OCI-LY7 (cell line): ENCODE measurements around the gene CHEK1. TPM values are rescaled to one million over a fixed set of nuclear protein-coding genes. Genes with fewer than 3 reads are reported as not detected.

Experiments
- BruUV-seq: library from RNA; stranded (reverse); fragments of 400-500 nt; replicated peaks from 2 replicates; lab custom pipeline; 2021; lab: Mats Ljungman, UMichigan
- CTCF ChIA-PET: fragments of 300-600 bp; sonication (Branson Sonifier 250); formaldehyde crosslinking; loops from one replicate; lab custom pipeline; 2022; ENCODE audit warnings: antibody characterized with exemption; ENCODE audit not compliant: unreplicated experiment; lab: Charles Lee
- POLR2A ChIA-PET: fragments of 300-600 bp; sonication (Branson Sonifier 250); formaldehyde crosslinking; loops from one replicate; lab custom pipeline; 2022; ENCODE audit warnings: antibody characterized with exemption; lab: Charles Lee
- DNase-seq: peaks from one replicate; pipeline ENCODE4 v3.0.0-alpha.2; 2015; ENCODE audit warnings: low spot score
- H2AFZ ChIP-seq: fragments of 200-600 bp; sonication (generic), shearing (Covaris generic); 2 replicates; pipeline ENCODE4 v1.6.1; 2014; ENCODE audit warnings: mild to moderate bottlenecking, antibody characterized with exemption, low read length, moderate library complexity
- H3K27ac ChIP-seq: fragments of 200-600 bp; sonication (generic); 2 replicates; pipeline ENCODE4 v1.5.1; 2014; ENCODE audit warnings: mixed run types, low read depth, mild to moderate bottlenecking, moderate library complexity, low read length, inconsistent platforms; ENCODE audit not compliant: poor library complexity, severe bottlenecking
- H3K36me3 ChIP-seq: fragments of 200-600 bp; sonication (generic); 2 replicates; pipeline ENCODE4 v1.6.1; 2014; ENCODE audit warnings: mild to moderate bottlenecking, antibody characterized with exemption, low read length, moderate library complexity, mixed read lengths; ENCODE audit not compliant: insufficient read depth
- H3K4me1 ChIP-seq: fragments of 200-600 bp; sonication (generic); 2 replicates; pipeline ENCODE4 v1.5.1; 2014; ENCODE audit warnings: mild to moderate bottlenecking, low read length; ENCODE audit not compliant: insufficient read depth, poor library complexity, severe bottlenecking
- H3K4me2 ChIP-seq: fragments of 200-600 bp; sonication (generic); 2 replicates; pipeline ENCODE4 v1.6.1; 2014; ENCODE audit warnings: mild to moderate bottlenecking, low read length
- H3K4me3 ChIP-seq: fragments of 200-600 bp; sonication (generic); 2 replicates; pipeline ENCODE4 v1.5.1; 2014; ENCODE audit warnings: mild to moderate bottlenecking, low read depth, low read length; ENCODE audit not compliant: poor library complexity, severe bottlenecking
- H3K79me2 ChIP-seq: fragments of 200-600 bp; sonication (generic); 2 replicates; pipeline ENCODE4 v1.6.1; 2016; ENCODE audit warnings: low read depth, mild to moderate bottlenecking, low read length, moderate library complexity, mixed read lengths; ENCODE audit not compliant: insufficient read depth
- H3K9me2 ChIP-seq: fragments of 200-600 bp; sonication (generic); 2 replicates; pipeline ENCODE4 v1.6.1; 2016; ENCODE audit warnings: mild to moderate bottlenecking, low read length, mixed read lengths; ENCODE audit not compliant: insufficient read depth
- H3K9me3 ChIP-seq: fragments of 200-600 bp; sonication (generic); 2 replicates; pipeline ENCODE4 v1.6.1; 2014; ENCODE audit warnings: mild to moderate bottlenecking, mixed run types, low read length, mixed read lengths
- H4K20me1 ChIP-seq: fragments of 200-600 bp; sonication (generic); 2 replicates; pipeline ENCODE4 v1.6.1; 2014; ENCODE audit warnings: mild to moderate bottlenecking, antibody characterized with exemption, low read length, moderate library complexity, mixed read lengths; ENCODE audit not compliant: insufficient read depth
- EZH2phosphoT487 ChIP-seq: fragments of 200-600 bp; sonication (generic); IDR thresholded peaks from 2 replicates; pipeline ENCODE4 v1.6.1; 2018; ENCODE audit warnings: low read depth, borderline replicate concordance, mild to moderate bottlenecking, mixed run types, antibody characterized with exemption, low read length, moderate library complexity, mixed read lengths
- intact Hi-C: fragments of 100-400 bp; cut with micrococcal nuclease; formaldehyde crosslinking; loops from one replicate; pipeline ENCODE4 v1.10.0; 2022; ENCODE audit not compliant: unreplicated experiment
- total RNA-seq, 2 experiments: library from RNA; depleted of rRNA in 1 of 2; stranded (reverse); fragments of >200 nt in 1 of 2; shearing (Covaris generic) in 1 of 2; gene quantifications; 2 replicates each; pipeline ENCODE4 v1.2.3, GENCODE V29; 2014 to 2022
- TF ChIP-seq, protein P1 (sequence below): fragments of 200-600 bp; sonication (generic); conservative IDR thresholded peaks from 2 replicates; pipeline ENCODE4 v1.5.1; 2014; ENCODE audit warnings: mild to moderate bottlenecking, antibody characterized with exemption, low read length, moderate library complexity, mixed read lengths

Gene CHEK1
- total RNA-seq, 2 experiments from 2014 or later: 89.7 to 147 TPM

DNA sequence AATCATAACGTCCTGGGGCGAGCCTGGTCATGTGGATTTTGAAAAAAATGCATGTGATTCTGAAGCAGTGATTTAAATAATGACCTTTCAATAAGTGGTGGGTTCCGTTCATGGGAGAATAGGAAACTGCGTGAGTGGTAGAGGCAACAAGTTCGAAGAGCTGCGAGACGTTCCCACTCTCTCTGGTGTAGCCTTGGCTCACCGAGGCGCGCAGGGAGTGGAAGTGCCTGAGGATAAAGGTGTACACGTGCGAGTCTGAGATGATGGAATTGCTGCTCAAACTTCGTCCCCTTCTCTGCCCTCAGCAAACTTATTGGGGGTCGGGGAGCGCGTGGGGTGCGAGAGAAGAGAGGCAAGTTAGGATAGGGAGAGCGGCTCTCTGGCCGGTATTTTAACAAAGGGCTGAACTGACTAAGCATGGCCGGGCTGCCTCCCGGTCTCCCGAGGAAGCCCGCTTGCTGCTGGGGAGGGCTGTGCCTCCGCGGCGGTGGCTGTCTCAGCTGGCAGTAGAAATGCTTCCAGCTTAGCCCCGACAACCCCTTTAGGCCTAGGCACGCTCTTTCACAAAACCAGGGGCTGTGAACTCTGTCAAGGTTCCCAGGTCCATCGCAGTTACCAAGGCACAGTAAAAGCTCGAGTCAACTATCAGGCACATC is 33.2 kb upstream of the CHEK1 start:
- ChIA-PET POLR2A (interaction anchor here (0.6 to 5.5 kb wide), 9 partner anchors 9 to 296 kb away, joined by 3 to 34 read pairs (median 4); partner anchors contain the start of genes CHEK1 and HYLS1), CTCF (interaction anchor here (0.9 to 1.0 kb wide), 2 partner anchors 22 to 23 kb away, joined by 3 to 4 read pairs; partner anchors contain the start of gene EI24)
- peaks cover 52% of the 10 kb centered on the region for H3K79me2 ChIP-seq
- peak overlapping the region; percentile 53 for H2AFZ ChIP-seq
- peak overlapping the region; percentile 90 for H3K4me3 ChIP-seq
- peaks cover 25% of the 10 kb centered on the region for H3K4me1 ChIP-seq
- no peak for TF ChIP-seq EZH2phosphoT487
- TF ChIP-seq, protein P1, sequence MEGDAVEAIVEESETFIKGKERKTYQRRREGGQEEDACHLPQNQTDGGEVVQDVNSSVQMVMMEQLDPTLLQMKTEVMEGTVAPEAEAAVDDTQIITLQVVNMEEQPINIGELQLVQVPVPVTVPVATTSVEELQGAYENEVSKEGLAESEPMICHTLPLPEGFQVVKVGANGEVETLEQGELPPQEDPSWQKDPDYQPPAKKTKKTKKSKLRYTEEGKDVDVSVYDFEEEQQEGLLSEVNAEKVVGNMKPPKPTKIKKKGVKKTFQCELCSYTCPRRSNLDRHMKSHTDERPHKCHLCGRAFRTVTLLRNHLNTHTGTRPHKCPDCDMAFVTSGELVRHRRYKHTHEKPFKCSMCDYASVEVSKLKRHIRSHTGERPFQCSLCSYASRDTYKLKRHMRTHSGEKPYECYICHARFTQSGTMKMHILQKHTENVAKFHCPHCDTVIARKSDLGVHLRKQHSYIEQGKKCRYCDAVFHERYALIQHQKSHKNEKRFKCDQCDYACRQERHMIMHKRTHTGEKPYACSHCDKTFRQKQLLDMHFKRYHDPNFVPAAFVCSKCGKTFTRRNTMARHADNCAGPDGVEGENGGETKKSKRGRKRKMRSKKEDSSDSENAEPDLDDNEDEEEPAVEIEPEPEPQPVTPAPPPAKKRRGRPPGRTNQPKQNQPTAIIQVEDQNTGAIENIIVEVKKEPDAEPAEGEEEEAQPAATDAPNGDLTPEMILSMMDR: no peak
- BruUV-seq: TSS peak; percentile 98
- intact Hi-C loops: loop anchor here (1.0 to 2.0 kb wide), 2 partner anchors 22 to 33 kb away; partner anchors contain the start of genes CHEK1 and EI24
- no peaks in the 10 kb centered on the region for H3K9me3 ChIP-seq
- H3K36me3 ChIP-seq: peaks cover 15% of the 10 kb centered on the region
- DNase-seq: peak; percentile 19
- H3K9me2 ChIP-seq: no peaks in the 10 kb centered on the region
- peak overlapping the region; percentile 93 for H3K4me2 ChIP-seq
- peak overlapping the region; percentile 65 for H3K27ac ChIP-seq
- H4K20me1 ChIP-seq: peaks cover 20% of the 10 kb centered on the region

- H2AFZ ChIP-seq: peak within 1 kb of the TSS; percentile 53
- H3K9me2 ChIP-seq: no peaks in the 10 kb centered on the region
- intact Hi-C loops: loop anchor here (1.0 to 2.0 kb wide), 2 partner anchors 23 to 32 kb away; partner anchors contain the start of genes CHEK1 and EI24
- H3K4me1 ChIP-seq: peaks cover 25% of the 10 kb centered on the region
- H3K4me3 ChIP-seq: peak within 1 kb of the TSS; percentile 90
- H3K79me2 ChIP-seq: peaks cover 56% of the 10 kb centered on the region
- H4K20me1 ChIP-seq: peaks cover 22% of the 10 kb centered on the region
- peaks cover 23% of the 10 kb centered on the region for H3K36me3 ChIP-seq
- H3K27ac ChIP-seq: peak within 1 kb of the TSS; percentile 78
- H3K4me2 ChIP-seq: peak within 1 kb of the TSS; percentile 98
- no peaks in the 10 kb centered on the region for H3K9me3 ChIP-seq
- BruUV-seq: no TSS peak
- ChIA-PET POLR2A (interaction anchor here (0.6 to 5.5 kb wide), 12 partner anchors 10 to 295 kb away, joined by 3 to 34 read pairs (median 7); partner anchors contain the start of genes ACRV1, CHEK1, EI24 and HYLS1), CTCF (interaction anchor here (0.9 to 1.4 kb wide), 3 partner anchors 23 to 295 kb away, joined by 3 to 4 read pairs (median 4); partner anchors contain the start of genes EI24 and HYLS1)
- peak; percentile 99 for DNase-seq
- no peak for TF ChIP-seq EZH2phosphoT487
- TF ChIP-seq, protein P1: no peak
Measured at GRCh38 chr11:125592305-125593113, 32.5 kb upstream of the CHEK1 start, which contains the start of gene STT3A. TSS of gene STT3A (plus strand) at chr11:125592852. CDS start at chr11:125595916, 3,064 bp downstream.
